Kidney tubule cell (primary cell): Measurements from ENCODE around the gene SNX20.

ENCODE experiments used
- DNase-seq: peaks from one replicate; pipeline ENCODE4 v3.0.0-alpha.2; 2018; ENCODE audit warnings: low spot score

SNX20 gene

GRCh38 chr16:50680556-50680893, 587 bp downstream of the SNX20 start:
- DNase-seq = no peak

GRCh38 chr16:50679676-50680555, 1.2 kb downstream of the SNX20 start:
- no peak for DNase-seq

GRCh38 chr16:50679266-50679665, 1.8 kb downstream of the SNX20 start:
- no peak for DNase-seq

GRCh38 chr16:50678531-50678930, 2.6 kb downstream of the SNX20 start:
- DNase-seq = no peak

GRCh38 chr16:50677351-50677750, 3.8 kb downstream of the SNX20 start:
- no peak for DNase-seq

GRCh38 chr16:50676684-50677225, 4.4 kb downstream of the SNX20 start:
- no peak for DNase-seq

- DNase-seq = no peak
Measured at GRCh38 chr16:50675686-50676610, 5.2 kb downstream of the SNX20 start.

- peak; percentile 31 for DNase-seq
Measured at GRCh38 chr16:50674831-50675230, 6.3 kb downstream of the SNX20 start.

- no peak for DNase-seq
Measured at GRCh38 chr16:50673496-50674275, 7.4 kb downstream of the SNX20 start.

- peak; percentile 43 for DNase-seq
Measured at GRCh38 chr16:50671644-50672260, 9.4 kb downstream of the SNX20 start.

GRCh38 chr16:50670476-50670875, 10.6 kb downstream of the SNX20 start:
- DNase-seq = no peak

- no peak for DNase-seq
Measured at GRCh38 chr16:50669741-50670140, 11.4 kb downstream of the SNX20 start.

- DNase-seq = no peak
Measured at GRCh38 chr16:50668368-50669008, 12.6 kb downstream of the SNX20 start.

GRCh38 chr16:50667497-50668367, 13.4 kb downstream of the SNX20 start:
- no peak for DNase-seq

- no peak for DNase-seq
Measured at GRCh38 chr16:50666658-50667496, 14.2 kb downstream of the SNX20 start.

GRCh38 chr16:50665128-50665878, 15.8 kb downstream of the SNX20 start:
- peak; percentile 71 for DNase-seq

- no peak for DNase-seq
Measured at GRCh38 chr16:50664270-50664669, 16.8 kb downstream of the SNX20 start.

- no peak for DNase-seq
Measured at GRCh38 chr16:50662306-50662940, 18.7 kb downstream of the SNX20 start.
